Type B pancreatic cell (in vitro differentiated cells): ENCODE measurements around the gene POPDC2. TPM values are rescaled to one million over a fixed set of nuclear protein-coding genes. Genes with fewer than 3 reads are reported as not detected.

Experiments used
- DNase-seq: peaks from one replicate; pipeline ENCODE4 v3.0.0; 2021; ENCODE audit warnings: mixed read lengths; ENCODE audit not compliant: unreplicated experiment; ENCODE audit errors: extremely low spot score
- H3K27ac Mint-ChIP-seq: 2 replicates; pipeline ENCODE4 v1.8.0; 2021; ENCODE audit warnings: mild to moderate bottlenecking, mixed read lengths
- H3K27me3 Mint-ChIP-seq: 2 replicates; pipeline ENCODE4 v1.8.0; 2021; ENCODE audit warnings: mixed read lengths
- H3K36me3 Mint-ChIP-seq: 2 replicates; pipeline ENCODE4 v1.8.0; 2021; ENCODE audit warnings: mixed read lengths
- H3K4me1 Mint-ChIP-seq: one replicate; pipeline ENCODE4 v1.8.0; 2021; ENCODE audit warnings: mixed read lengths; ENCODE audit not compliant: unreplicated experiment
- H3K4me3 Mint-ChIP-seq: 2 replicates; pipeline ENCODE4 v1.8.0; 2021; ENCODE audit warnings: mild to moderate bottlenecking, mixed read lengths
- H3K9me3 Mint-ChIP-seq: 2 replicates; pipeline ENCODE4 v1.8.0; 2021; ENCODE audit warnings: mixed read lengths
- CTCF ChIP-seq: fragments of 200-600 bp; sonication (generic); conservative IDR thresholded peaks from 2 replicates; pipeline ENCODE4 v1.5.0; 2021; ENCODE audit warnings: antibody characterized with exemption, mild to moderate bottlenecking
- total RNA-seq: library from RNA; stranded (reverse); gene quantifications from 2 replicates; pipeline ENCODE4 v1.2.1, GENCODE V29; 2021; ENCODE audit warnings: low replicate concordance

POPDC2 gene
- total RNA-seq, 1 donor from 2014 or later, result 2.6 TPM

- Mint-ChIP-seq H3K4me1 (no peaks in the 10 kb centered on the region), H3K9me3 (no peaks in the 10 kb centered on the region), H3K36me3 (peaks cover 5% of the 10 kb centered on the region), H3K27ac (no peak overlapping the region), H3K27me3 (no peaks in the 10 kb centered on the region), H3K4me3 (no peak overlapping the region)
- TF ChIP-seq CTCF, result no peak
- DNase-seq, result no peak
Observed at GRCh38 chr3:119658994-119659393, 1.4 kb downstream of the POPDC2 start.

GRCh38 chr3:119657887-119658702 is 2.3 kb downstream of the POPDC2 start:
- H3K27ac Mint-ChIP-seq, result no peak overlapping the region
- TF ChIP-seq CTCF, result no peak

GRCh38 chr3:119653876-119654275 is 6.5 kb downstream of the POPDC2 start:
- Mint-ChIP-seq H3K36me3 (no peaks in the 10 kb centered on the region), H3K4me1 (peaks cover 11% of the 10 kb centered on the region), H3K4me3 (no peak overlapping the region), H3K9me3 (no peaks in the 10 kb centered on the region), H3K27me3 (no peaks in the 10 kb centered on the region), H3K27ac (no peak overlapping the region)
- no peak for DNase-seq
- TF ChIP-seq CTCF, result no peak

More at GRCh38 chr3:119657887-119658702, 2.3 kb downstream of the POPDC2 start:
- Mint-ChIP-seq H3K4me3 (no peak overlapping the region), H3K9me3 (no peaks in the 10 kb centered on the region), H3K4me1 (no peaks in the 10 kb centered on the region), H3K36me3 (peaks cover 5% of the 10 kb centered on the region), H3K27me3 (no peaks in the 10 kb centered on the region)
- no peak for DNase-seq

GRCh38 chr3:119652306-119653033 is 7.9 kb downstream of the POPDC2 start:
- no peaks in the 10 kb centered on the region for H3K36me3 Mint-ChIP-seq
- TF ChIP-seq CTCF, result no peak
- no peak for DNase-seq
- no peak overlapping the region for H3K4me3 Mint-ChIP-seq
- peaks cover 13% of the 10 kb centered on the region for H3K4me1 Mint-ChIP-seq
- no peak overlapping the region for H3K27ac Mint-ChIP-seq
- no peaks in the 10 kb centered on the region for H3K27me3 Mint-ChIP-seq
- H3K9me3 Mint-ChIP-seq, result no peaks in the 10 kb centered on the region

GRCh38 chr3:119649761-119650160 is 10.6 kb downstream of the POPDC2 start:
- Mint-ChIP-seq H3K9me3 (no peaks in the 10 kb centered on the region), H3K27me3 (no peaks in the 10 kb centered on the region), H3K36me3 (no peaks in the 10 kb centered on the region), H3K4me3 (no peak overlapping the region), H3K4me1 (peaks cover 17% of the 10 kb centered on the region), H3K27ac (no peak overlapping the region)
- no peak for DNase-seq
- no peak for TF ChIP-seq CTCF
